ENCODE data around the gene ORMDL1. TPM values are rescaled to one million over a fixed set of nuclear protein-coding genes. Genes with fewer than 3 reads are reported as not detected.

The ORMDL1 gene
- total and polyA plus RNA-seq, 2 experiments from 2014 or later = 77.6 to 92.6 TPM

DNA sequence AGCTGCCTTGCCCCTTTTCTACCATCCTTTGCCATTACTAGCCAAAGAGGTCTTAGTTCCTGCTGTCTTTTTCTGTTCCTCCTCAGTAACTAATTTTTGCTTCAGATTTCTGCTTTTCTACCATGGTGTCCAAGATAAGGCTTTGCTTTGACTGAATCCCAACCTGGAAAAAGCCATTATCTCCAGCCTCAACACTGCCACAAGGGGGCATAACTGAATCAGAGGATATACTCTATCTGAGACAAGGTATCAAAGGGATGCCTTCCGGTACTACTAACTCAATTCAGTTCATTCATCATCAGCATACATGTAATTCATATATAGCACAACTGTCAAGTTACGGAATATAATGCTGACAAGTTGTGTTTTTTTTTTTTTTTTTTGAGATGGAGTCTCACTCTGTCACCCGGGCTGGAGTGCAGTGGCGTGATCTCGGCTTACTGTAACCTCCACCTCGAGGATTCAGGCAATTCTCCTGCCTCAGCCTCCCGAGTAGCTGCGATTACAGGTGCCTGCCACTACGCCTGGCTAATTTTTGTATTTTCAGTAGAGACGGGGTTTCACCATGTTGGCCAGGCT is 33.0 kb downstream of the ORMDL1 start:
- DNase-seq (ENCODE audit: low spot score) = peak; percentile 47
- Histone ChIP-seq H3K27ac (no peak overlapping the region), H3K4me1 (ENCODE audit: insufficient read depth) (no peaks in the 10 kb centered on the region), H3K79me2 (no peaks in the 10 kb centered on the region), H3K4me3 (no peak overlapping the region), H3K9me2 (replicated peaks; ENCODE audit: insufficient read depth) (no peaks in the 10 kb centered on the region), H2AFZ (no peak overlapping the region), H4K20me1 (ENCODE audit: insufficient read depth, poor library complexity, severe bottlenecking) (no peaks in the 10 kb centered on the region), H3K27me3 (no peaks in the 10 kb centered on the region), H3K36me3 (replicated peaks; ENCODE audit: insufficient read depth, low read depth) (no peaks in the 10 kb centered on the region), H3K4me2 (no peak overlapping the region), H3K9me3 (ENCODE audit: low read depth) (no peaks in the 10 kb centered on the region)
- TF ChIP-seq EZH2 (IDR thresholded peaks at IDR 0.05; ENCODE audit: borderline replicate concordance) = no peak
- TF ChIP-seq, protein P1, sequence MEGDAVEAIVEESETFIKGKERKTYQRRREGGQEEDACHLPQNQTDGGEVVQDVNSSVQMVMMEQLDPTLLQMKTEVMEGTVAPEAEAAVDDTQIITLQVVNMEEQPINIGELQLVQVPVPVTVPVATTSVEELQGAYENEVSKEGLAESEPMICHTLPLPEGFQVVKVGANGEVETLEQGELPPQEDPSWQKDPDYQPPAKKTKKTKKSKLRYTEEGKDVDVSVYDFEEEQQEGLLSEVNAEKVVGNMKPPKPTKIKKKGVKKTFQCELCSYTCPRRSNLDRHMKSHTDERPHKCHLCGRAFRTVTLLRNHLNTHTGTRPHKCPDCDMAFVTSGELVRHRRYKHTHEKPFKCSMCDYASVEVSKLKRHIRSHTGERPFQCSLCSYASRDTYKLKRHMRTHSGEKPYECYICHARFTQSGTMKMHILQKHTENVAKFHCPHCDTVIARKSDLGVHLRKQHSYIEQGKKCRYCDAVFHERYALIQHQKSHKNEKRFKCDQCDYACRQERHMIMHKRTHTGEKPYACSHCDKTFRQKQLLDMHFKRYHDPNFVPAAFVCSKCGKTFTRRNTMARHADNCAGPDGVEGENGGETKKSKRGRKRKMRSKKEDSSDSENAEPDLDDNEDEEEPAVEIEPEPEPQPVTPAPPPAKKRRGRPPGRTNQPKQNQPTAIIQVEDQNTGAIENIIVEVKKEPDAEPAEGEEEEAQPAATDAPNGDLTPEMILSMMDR (IDR thresholded peaks at IDR 0.05; ENCODE audit: poor library complexity) = peak; percentile 50
- 96% methylated on average over 9 of the region's 10 CpGs for WGBS (ENCODE audit: low lambda C conversion rate, missing lambda C conversion rate)

DNA sequence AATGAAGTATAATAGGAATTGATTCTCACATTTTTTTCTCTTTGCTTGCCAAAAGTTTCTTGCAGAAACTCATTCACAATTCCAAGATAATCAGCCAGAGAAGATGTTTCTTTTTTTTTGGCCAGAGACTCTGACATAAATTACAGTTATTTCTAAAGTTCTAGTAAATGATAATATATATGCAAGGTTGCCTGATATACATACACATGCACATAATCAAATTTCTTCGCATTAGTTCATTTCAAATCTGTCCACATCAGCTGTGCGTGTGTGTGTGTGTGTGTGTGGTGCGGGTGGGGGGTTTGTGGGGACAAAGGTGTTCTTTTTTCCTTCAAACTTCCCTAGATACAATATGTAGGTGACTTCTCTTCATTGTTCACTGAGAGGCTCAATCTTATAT is 54.7 kb downstream of the ORMDL1 start:
- no peak for DNase-seq (ENCODE audit: low spot score)
- 80% methylated on average over 3 of the region's 3 CpGs for WGBS (ENCODE audit: low lambda C conversion rate, missing lambda C conversion rate)
- H3K36me3 ChIP-seq (replicated peaks; ENCODE audit: insufficient read depth, low read depth) = no peaks in the 10 kb centered on the region
- H2AFZ ChIP-seq = no peak overlapping the region
- H3K4me3 ChIP-seq = no peak overlapping the region
- H3K9me3 ChIP-seq (ENCODE audit: low read depth) = no peaks in the 10 kb centered on the region
- no peaks in the 10 kb centered on the region for H4K20me1 ChIP-seq (ENCODE audit: insufficient read depth, poor library complexity, severe bottlenecking)
- no peaks in the 10 kb centered on the region for H3K27me3 ChIP-seq
- no peak overlapping the region for H3K4me2 ChIP-seq
- H3K27ac ChIP-seq = no peak overlapping the region
- no peaks in the 10 kb centered on the region for H3K9me2 ChIP-seq (replicated peaks; ENCODE audit: insufficient read depth)
- H3K79me2 ChIP-seq = no peaks in the 10 kb centered on the region
- TF ChIP-seq, protein P1 (IDR thresholded peaks at IDR 0.05; ENCODE audit: poor library complexity) = no peak
- TF ChIP-seq EZH2phosphoT487 (IDR thresholded peaks at IDR 0.05; ENCODE audit: low read depth, severe bottlenecking, unreplicated experiment) = no peak
- TF ChIP-seq EZH2 (IDR thresholded peaks at IDR 0.05; ENCODE audit: borderline replicate concordance) = no peak
- no peaks in the 10 kb centered on the region for H3K4me1 ChIP-seq (ENCODE audit: insufficient read depth)

DNA sequence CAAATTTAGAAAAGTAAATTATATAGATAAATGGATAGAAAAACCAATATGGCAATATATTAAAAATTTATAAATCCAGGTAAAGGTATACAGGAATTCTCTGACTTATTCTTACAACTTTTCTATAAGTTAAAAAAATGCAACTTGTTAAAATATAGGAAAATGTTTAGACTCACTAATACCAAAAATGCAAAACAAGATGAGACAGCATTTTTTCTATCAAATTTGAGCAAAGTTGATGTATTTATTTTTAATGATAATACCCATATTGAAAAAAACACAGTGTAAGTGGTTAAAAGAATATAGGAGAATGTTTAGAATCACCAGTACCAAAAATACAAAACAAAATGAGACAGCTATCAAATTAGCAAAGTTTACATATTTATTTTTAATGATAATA is 57.3 kb downstream of the ORMDL1 start:
- Histone ChIP-seq H2AFZ (no peak overlapping the region), H4K20me1 (ENCODE audit: insufficient read depth, poor library complexity, severe bottlenecking) (no peaks in the 10 kb centered on the region), H3K9me2 (replicated peaks; ENCODE audit: insufficient read depth) (no peaks in the 10 kb centered on the region), H3K4me2 (no peak overlapping the region), H3K79me2 (no peaks in the 10 kb centered on the region), H3K4me3 (no peak overlapping the region), H3K9me3 (ENCODE audit: low read depth) (no peaks in the 10 kb centered on the region), H3K36me3 (replicated peaks; ENCODE audit: insufficient read depth, low read depth) (no peaks in the 10 kb centered on the region), H3K4me1 (ENCODE audit: insufficient read depth) (no peaks in the 10 kb centered on the region), H3K27me3 (no peaks in the 10 kb centered on the region), H3K27ac (no peak overlapping the region)
- no peak for DNase-seq (ENCODE audit: low spot score)
- TF ChIP-seq EZH2phosphoT487 (IDR thresholded peaks at IDR 0.05; ENCODE audit: low read depth, severe bottlenecking, unreplicated experiment) (no peak), EZH2 (IDR thresholded peaks at IDR 0.05; ENCODE audit: borderline replicate concordance) (no peak)
- TF ChIP-seq, protein P1 (IDR thresholded peaks at IDR 0.05; ENCODE audit: poor library complexity) = no peak

DNA sequence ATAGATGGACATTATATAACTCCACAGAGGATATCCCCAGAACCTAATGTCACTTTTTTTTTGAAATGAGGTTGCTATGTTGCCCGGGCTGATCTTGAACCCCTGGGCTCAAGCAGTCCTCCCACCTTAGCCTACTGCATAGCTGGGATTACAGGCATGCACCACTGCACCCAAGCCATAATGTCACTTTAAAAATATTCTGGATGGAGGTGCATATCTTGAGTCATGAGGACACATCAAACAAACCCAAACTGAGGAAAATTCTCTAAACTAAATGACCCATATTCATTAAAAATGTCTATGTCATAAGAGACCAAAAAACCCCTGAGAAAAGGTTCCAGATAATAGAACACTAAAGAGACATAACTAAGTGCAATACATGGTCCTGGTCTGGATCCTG is 57.9 kb downstream of the ORMDL1 start:
- DNase-seq (ENCODE audit: low spot score) = no peak
- 85% methylated on average over 1 of the region's 1 CpG for WGBS (ENCODE audit: low lambda C conversion rate, missing lambda C conversion rate)
- Histone ChIP-seq H3K4me1 (ENCODE audit: insufficient read depth) (no peaks in the 10 kb centered on the region), H3K4me3 (no peak overlapping the region), H3K79me2 (no peaks in the 10 kb centered on the region), H3K9me3 (ENCODE audit: low read depth) (no peaks in the 10 kb centered on the region), H3K4me2 (no peak overlapping the region), H4K20me1 (ENCODE audit: insufficient read depth, poor library complexity, severe bottlenecking) (no peaks in the 10 kb centered on the region), H3K27ac (no peak overlapping the region), H3K27me3 (no peaks in the 10 kb centered on the region), H3K9me2 (replicated peaks; ENCODE audit: insufficient read depth) (no peaks in the 10 kb centered on the region), H2AFZ (no peak overlapping the region), H3K36me3 (replicated peaks; ENCODE audit: insufficient read depth, low read depth) (no peaks in the 10 kb centered on the region)
- TF ChIP-seq, protein P1 (IDR thresholded peaks at IDR 0.05; ENCODE audit: poor library complexity) = no peak
- TF ChIP-seq EZH2 (IDR thresholded peaks at IDR 0.05; ENCODE audit: borderline replicate concordance) (no peak), EZH2phosphoT487 (IDR thresholded peaks at IDR 0.05; ENCODE audit: low read depth, severe bottlenecking, unreplicated experiment) (no peak)
